Fibroblast of lung (primary cell): ENCODE results near the gene ATP6AP2. TPM values are rescaled to one million over a fixed set of nuclear protein-coding genes. Genes with fewer than 3 reads are reported as not detected.

ENCODE experiments used
- DNase-seq, 2 donors: peaks; one replicate each; pipeline versions ENCODE4 v3.0.0 to v3.0.0-alpha.2; 2010; ENCODE audit warnings: low read depth in 2 of 2
- H2AFZ ChIP-seq: 2 replicates; pipeline ENCODE4 v1.5.1; 2012; ENCODE audit warnings: low read length, control low read depth, inconsistent platforms
- H3K27ac ChIP-seq: 2 replicates; pipeline ENCODE4 v1.5.1; 2011; ENCODE audit warnings: low read length, control low read depth; ENCODE audit not compliant: insufficient read depth
- H3K27me3 ChIP-seq: 2 replicates; pipeline ENCODE4 v1.5.1; 2011; ENCODE audit warnings: mild to moderate bottlenecking, low read length; ENCODE audit not compliant: control insufficient read depth, insufficient read depth
- H3K36me3 ChIP-seq: 2 replicates; pipeline ENCODE4 v1.5.1; 2011; ENCODE audit warnings: low read length; ENCODE audit not compliant: control insufficient read depth, insufficient read depth
- H3K4me1 ChIP-seq: 2 replicates; pipeline ENCODE4 v1.5.1; 2011; ENCODE audit warnings: low read length; ENCODE audit not compliant: control insufficient read depth, insufficient read depth; ENCODE audit errors: extremely low read depth
- H3K4me2 ChIP-seq: 2 replicates; pipeline ENCODE4 v1.5.1; 2011; ENCODE audit warnings: low read length, control low read depth; ENCODE audit not compliant: insufficient read depth; ENCODE audit errors: extremely low read depth
- H3K4me3 ChIP-seq, 4 experiments: fragments of 200-600 bp in 1 of 4; sonication (generic) in 1 of 4; replicated peaks in 1 of 4; 2 replicates each; pipeline ENCODE4 v1.5.1; 2011 to 2016; ENCODE audit warnings: low read length in 4 of 4, low read depth in 3 of 4, mild to moderate bottlenecking in 3 of 4, control low read depth in 2 of 4, inconsistent platforms in 1 of 4, mixed read lengths in 1 of 4; ENCODE audit not compliant: insufficient read depth in 1 of 4; ENCODE audit errors: control extremely low read depth in 1 of 4
- H3K79me2 ChIP-seq: 2 replicates; pipeline ENCODE4 v1.5.1; 2012; ENCODE audit warnings: mild to moderate bottlenecking, low read length, inconsistent platforms; ENCODE audit not compliant: control insufficient read depth, insufficient read depth
- H3K9ac ChIP-seq: 2 replicates; pipeline ENCODE4 v1.5.1; 2011; ENCODE audit warnings: mild to moderate bottlenecking, low read length, control low read depth; ENCODE audit not compliant: insufficient read depth
- H3K9me3 ChIP-seq: 2 replicates; pipeline ENCODE4 v1.5.1; 2012; ENCODE audit warnings: low read depth, low read length; ENCODE audit not compliant: control insufficient read depth, insufficient read depth
- H4K20me1 ChIP-seq: 2 replicates; pipeline ENCODE4 v1.5.1; 2011; ENCODE audit warnings: low read length; ENCODE audit not compliant: control insufficient read depth, insufficient read depth; ENCODE audit errors: extremely low read depth
- EZH2 ChIP-seq: IDR thresholded peaks from 2 replicates; pipeline ENCODE4 v1.5.1; 2012; ENCODE audit warnings: low read length, control low read depth, mild to moderate bottlenecking; ENCODE audit errors: missing control alignments
- polyA plus RNA-seq, 2 donors: library from polyadenylated mRNA; depleted of rRNA in 1 of 2; stranded (reverse) in 1 of 2; unstranded in 1 of 2; fragments of >200 nt; gene quantifications; 2 replicates each; pipeline ENCODE4 v1.2.1, GENCODE V29; 2011 to 2012; ENCODE audit warnings: missing spikeins in 1 of 2
- total RNA-seq: library from RNA; depleted of rRNA; stranded (reverse); fragments of >200 nt; gene quantifications from 2 replicates; pipeline ENCODE4 v1.2.1, GENCODE V29; 2014
- TF ChIP-seq, protein P1 (sequence below), 2 donors: IDR thresholded peaks in 1 of 2; conservative IDR thresholded peaks in 1 of 2; 1 replicate in 1 of 2; 2 replicates in 1 of 2; pipeline ENCODE4 v1.5.1; 2011 to 2012; ENCODE audit warnings: low read length in 2 of 2, control low read depth in 1 of 2, inconsistent platforms in 1 of 2, low read depth in 1 of 2, mild to moderate bottlenecking in 1 of 2

Gene ATP6AP2
- total and polyA plus RNA-seq, 2 donors (not counting 1 experiment from before 2014, with no cell fraction given), result 164 to 510 TPM

GRCh38 chrX:40628506-40628905, 47.7 kb downstream of the ATP6AP2 start:
- Histone ChIP-seq H3K4me3 (no peak overlapping the region), H3K4me2 (no peak overlapping the region), H3K9me3 (no peaks in the 10 kb centered on the region), H3K4me1 (no peaks in the 10 kb centered on the region), H3K36me3 (peaks cover 2% of the 10 kb centered on the region), H3K9ac (no peak overlapping the region), H3K79me2 (no peaks in the 10 kb centered on the region), H3K27ac (no peak overlapping the region), H4K20me1 (no peaks in the 10 kb centered on the region), H2AFZ (no peak overlapping the region), H3K27me3 (no peaks in the 10 kb centered on the region)
- DNase-seq, result peak in 1 of 2 donors; percentile 21
- TF ChIP-seq, protein P1, sequence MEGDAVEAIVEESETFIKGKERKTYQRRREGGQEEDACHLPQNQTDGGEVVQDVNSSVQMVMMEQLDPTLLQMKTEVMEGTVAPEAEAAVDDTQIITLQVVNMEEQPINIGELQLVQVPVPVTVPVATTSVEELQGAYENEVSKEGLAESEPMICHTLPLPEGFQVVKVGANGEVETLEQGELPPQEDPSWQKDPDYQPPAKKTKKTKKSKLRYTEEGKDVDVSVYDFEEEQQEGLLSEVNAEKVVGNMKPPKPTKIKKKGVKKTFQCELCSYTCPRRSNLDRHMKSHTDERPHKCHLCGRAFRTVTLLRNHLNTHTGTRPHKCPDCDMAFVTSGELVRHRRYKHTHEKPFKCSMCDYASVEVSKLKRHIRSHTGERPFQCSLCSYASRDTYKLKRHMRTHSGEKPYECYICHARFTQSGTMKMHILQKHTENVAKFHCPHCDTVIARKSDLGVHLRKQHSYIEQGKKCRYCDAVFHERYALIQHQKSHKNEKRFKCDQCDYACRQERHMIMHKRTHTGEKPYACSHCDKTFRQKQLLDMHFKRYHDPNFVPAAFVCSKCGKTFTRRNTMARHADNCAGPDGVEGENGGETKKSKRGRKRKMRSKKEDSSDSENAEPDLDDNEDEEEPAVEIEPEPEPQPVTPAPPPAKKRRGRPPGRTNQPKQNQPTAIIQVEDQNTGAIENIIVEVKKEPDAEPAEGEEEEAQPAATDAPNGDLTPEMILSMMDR (conservative IDR thresholded peaks at IDR 0.05 in 1 of 2, IDR thresholded peaks at IDR 0.05 in 1 of 2; ENCODE audit: low read depth in 1 of 2, low read length in 2 of 2), result no peak
- TF ChIP-seq EZH2, result no peak

DNA sequence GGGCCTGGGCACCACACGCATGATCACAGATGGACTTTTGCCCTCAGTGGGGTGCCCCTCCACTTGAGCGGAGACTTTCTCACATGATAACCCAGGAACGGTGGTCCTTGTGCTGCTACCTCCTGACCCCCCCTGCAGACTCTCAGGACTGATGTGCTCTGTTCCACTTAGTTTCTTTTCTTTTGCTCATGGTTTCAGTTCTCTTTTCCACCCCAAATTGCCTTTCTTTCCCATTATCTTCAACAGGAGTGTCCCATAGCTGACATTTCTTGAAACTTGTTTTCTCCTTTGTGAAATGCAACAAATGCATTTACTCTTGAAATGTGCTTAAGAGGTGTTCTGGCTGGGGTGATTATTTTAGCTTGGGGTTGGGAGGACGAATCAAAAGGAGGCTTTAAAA, 51.4 kb downstream of the ATP6AP2 start:
- H2AFZ ChIP-seq, result no peak overlapping the region
- TF ChIP-seq, protein P1 (conservative IDR thresholded peaks at IDR 0.05 in 1 of 2, IDR thresholded peaks at IDR 0.05 in 1 of 2; ENCODE audit: low read depth in 1 of 2, low read length in 2 of 2), result no peak
- TF ChIP-seq EZH2, result no peak
- no peak overlapping the region for H3K4me3 ChIP-seq
- DNase-seq, result no peak
- H3K9me3 ChIP-seq, result no peaks in the 10 kb centered on the region
- no peaks in the 10 kb centered on the region for H3K4me1 ChIP-seq
- no peaks in the 10 kb centered on the region for H3K79me2 ChIP-seq
- no peak overlapping the region for H3K4me2 ChIP-seq
- H3K27me3 ChIP-seq, result no peaks in the 10 kb centered on the region
- no peak overlapping the region for H3K27ac ChIP-seq
- H4K20me1 ChIP-seq, result no peaks in the 10 kb centered on the region
- peaks cover 2% of the 10 kb centered on the region for H3K36me3 ChIP-seq
- no peak overlapping the region for H3K9ac ChIP-seq

DNA sequence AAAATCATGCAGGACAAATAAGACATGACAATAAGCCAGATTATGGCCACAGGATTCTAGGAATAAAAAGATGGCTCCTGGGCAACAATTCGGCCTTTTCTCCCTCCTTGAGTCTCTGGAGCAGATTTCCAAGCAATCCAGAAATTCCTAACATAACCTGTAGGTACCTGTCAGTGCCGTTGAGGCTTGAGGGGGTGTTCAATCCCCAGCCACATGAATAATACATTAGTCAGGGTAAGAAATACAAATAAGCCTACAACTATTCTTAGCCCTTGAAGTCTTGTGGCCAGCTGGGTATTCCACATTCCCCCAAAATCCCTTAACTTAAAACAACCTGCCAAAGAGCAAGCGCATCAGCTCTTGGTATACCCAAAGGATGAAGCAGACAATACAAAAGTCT, 56.9 kb downstream of the ATP6AP2 start:
- peak in 1 of 2 donors; percentile 15 for DNase-seq
- no peak overlapping the region for H2AFZ ChIP-seq

More for the DNA sequence above, 56.9 kb downstream of the ATP6AP2 start:
- Histone ChIP-seq H4K20me1 (no peaks in the 10 kb centered on the region), H3K4me3 (no peak overlapping the region), H3K9ac (no peak overlapping the region), H3K27ac (no peak overlapping the region), H3K36me3 (no peaks in the 10 kb centered on the region), H3K4me2 (no peak overlapping the region), H3K9me3 (no peaks in the 10 kb centered on the region), H3K79me2 (peaks cover 20% of the 10 kb centered on the region), H3K27me3 (no peaks in the 10 kb centered on the region), H3K4me1 (no peaks in the 10 kb centered on the region)
- TF ChIP-seq, protein P1 (conservative IDR thresholded peaks at IDR 0.05 in 1 of 2, IDR thresholded peaks at IDR 0.05 in 1 of 2; ENCODE audit: low read depth in 1 of 2, low read length in 2 of 2), result no peak
- no peak for TF ChIP-seq EZH2
